K562 (cell line): ENCODE data around the gene PCID2. TPM values are rescaled to one million over a fixed set of nuclear protein-coding genes. Genes with fewer than 3 reads are reported as not detected.
A peak's percentile ranks its signal among the peaks of the same experiment; 100 is the strongest.

Experiments used
- ATAC-seq: fragments of 200-7000 bp; cut with Tn5 transposase; 3 replicates; pipeline ENCODE4 v1.9.1; 2020; ENCODE audit warnings: moderate library complexity
- BruUV-seq: library from RNA; stranded (reverse); fragments of 400-500 nt; replicated peaks from 2 replicates; lab custom pipeline; 2021; lab: Mats Ljungman, UMichigan
- CTCF ChIA-PET: fragments of 300-600 bp; formaldehyde crosslinking; extraction: SDS; loops from one replicate; lab custom pipeline; 2021; ENCODE audit warnings: low intra/inter-chr PET ratio; lab: Yijun Ruan, JAX
- POLR2A ChIA-PET: fragments of 300-600, 350-650 bp; sonication (Branson Sonifier 250); formaldehyde crosslinking; extraction: SDS; loops from one replicate; lab custom pipeline; 2021; ENCODE audit warnings: antibody characterized with exemption, inconsistent platforms; lab: Yijun Ruan, JAX
- DNase-seq, 4 experiments: peaks; one replicate each; pipeline versions ENCODE4 v3.0.0 to v3.0.0-alpha.2; 2011 to 2018; ENCODE audit warnings: low spot score in 3 of 4, mixed read lengths in 3 of 4; ENCODE audit errors: extremely low read depth in 1 of 4
- FAIRE-seq: peaks from 2 replicates; lab custom pipeline; 2011; peaks lifted over from hg19 to GRCh38; lab: Jason Lieb, UNC
- H2AFZ ChIP-seq: 2 replicates; pipeline ENCODE4 v1.6.0; 2011; ENCODE audit warnings: low read depth, low read length, control low read depth, inconsistent platforms
- H3K27ac ChIP-seq: fragments of 200-600 bp; 3 replicates; pipeline ENCODE4 v1.8.0; 2011; ENCODE audit warnings: low read depth, mild to moderate bottlenecking, control low read depth, inconsistent platforms, low read length, moderate library complexity, mixed read lengths; ENCODE audit errors: extremely low read depth
- H3K27me3 ChIP-seq, 2 experiments: fragments of 300-600 bp in 1 of 2; 2 replicates in 1 of 2; 3 replicates in 1 of 2; pipeline versions ENCODE4 v1.6.0 to v1.8.0; 2011; ENCODE audit warnings: inconsistent platforms in 2 of 2, low read length in 2 of 2, mild to moderate bottlenecking in 1 of 2, mixed read lengths in 1 of 2, moderate library complexity in 1 of 2; ENCODE audit not compliant: control insufficient read depth in 2 of 2, insufficient read depth in 2 of 2
- H3K36me3 ChIP-seq: fragments of 300-600 bp; 3 replicates; pipeline ENCODE4 v1.8.0; 2011; ENCODE audit warnings: mild to moderate bottlenecking, low read length, inconsistent platforms; ENCODE audit not compliant: control insufficient read depth, insufficient read depth
- H3K4me1 ChIP-seq, 2 experiments: fragments of 200-600 bp in 1 of 2; replicated peaks in 1 of 2; 2 replicates in 1 of 2; 3 replicates in 1 of 2; pipeline versions ENCODE4 v1.5.1 to v1.8.0; 2011; ENCODE audit warnings: inconsistent platforms in 2 of 2, low read length in 2 of 2, mild to moderate bottlenecking in 1 of 2, mixed read lengths in 1 of 2, moderate library complexity in 1 of 2; ENCODE audit not compliant: control insufficient read depth in 2 of 2, insufficient read depth in 2 of 2
- H3K4me2 ChIP-seq: 2 replicates; pipeline ENCODE4 v1.6.1; 2011; ENCODE audit warnings: low read length, control low read depth, inconsistent platforms, mixed read lengths; ENCODE audit not compliant: insufficient read depth
- H3K4me3 ChIP-seq: fragments of 200-600 bp; sonication (generic), shearing (Covaris generic); 2 replicates; pipeline ENCODE4 v1.5.1; 2016; ENCODE audit warnings: control low read depth, inconsistent platforms
- H3K79me2 ChIP-seq: fragments of 200-600 bp; 3 replicates; pipeline ENCODE4 v1.8.0; 2011; ENCODE audit warnings: low read length, inconsistent platforms; ENCODE audit not compliant: control insufficient read depth, insufficient read depth
- H3K9ac ChIP-seq, 2 experiments: 2 replicates each; pipeline versions ENCODE4 v1.6.0 to v1.6.1; 2011; ENCODE audit warnings: low read depth in 2 of 2, low read length in 2 of 2, control low read depth in 1 of 2, inconsistent platforms in 1 of 2, mild to moderate bottlenecking in 1 of 2, mixed read lengths in 1 of 2; ENCODE audit not compliant: insufficient read depth in 1 of 2
- H3K9me1 ChIP-seq: one replicate; pipeline ENCODE4 v1.6.0; 2011; ENCODE audit warnings: inconsistent platforms, mild to moderate bottlenecking, low read length, moderate library complexity; ENCODE audit not compliant: control insufficient read depth, insufficient read depth
- H3K9me3 ChIP-seq: replicated peaks from 2 replicates; pipeline ENCODE4 v1.5.1; 2011; ENCODE audit warnings: low read depth, low read length, inconsistent platforms; ENCODE audit not compliant: control insufficient read depth, insufficient read depth
- H4K20me1 ChIP-seq: replicated peaks from 2 replicates; pipeline ENCODE4 v1.6.1; 2011; ENCODE audit warnings: low read length, inconsistent platforms, mixed read lengths; ENCODE audit not compliant: control insufficient read depth, insufficient read depth
- FOXK1 ChIP-seq: sonication (generic); formaldehyde crosslinking; IDR thresholded peaks from 2 replicates; pipeline ENCODE4 v1.8.0; 2022; ENCODE audit warnings: missing genetic modification reagents, mild to moderate bottlenecking, borderline replicate concordance
- GMEB1 ChIP-seq: fragments of 250-450 bp; sonication (Bioruptor Pico); IDR thresholded peaks from 2 replicates; pipeline ENCODE4 v1.4.0; 2020; ENCODE audit warnings: mild to moderate bottlenecking
- OTX1 ChIP-seq: fragments of 450-650 bp; formaldehyde crosslinking; IDR thresholded peaks from 2 replicates; pipeline ENCODE4 v1.4.0; 2022; ENCODE audit warnings: mild to moderate bottlenecking
- POLR2G ChIP-seq: fragments of 200-400 bp; formaldehyde crosslinking; IDR thresholded peaks from 2 replicates; pipeline ENCODE4 v1.6.1; 2017; ENCODE audit warnings: low read depth, mild to moderate bottlenecking, antibody characterized with exemption, low read length, moderate library complexity
- SP2 ChIP-seq: IDR thresholded peaks from 2 replicates; pipeline ENCODE4 v1.6.1; 2011; ENCODE audit warnings: mild to moderate bottlenecking, low read depth, low read length, moderate library complexity; ENCODE audit not compliant: poor library complexity, severe bottlenecking; ENCODE audit errors: extremely low read depth
- STAT6 ChIP-seq: sonication (generic); formaldehyde crosslinking; IDR thresholded peaks from 2 replicates; pipeline ENCODE4 v1.8.1; 2023; ENCODE audit warnings: mild to moderate bottlenecking, missing genetic modification reagents
- WGBS: fragments of 100-300 bp; shearing (Covaris generic); methylation state at CpG from one replicate; pipeline ENCODE4 v1.1.6; 2016; ENCODE audit warnings: low coverage, mixed read lengths; ENCODE audit not compliant: insufficient coverage; ENCODE audit errors: missing lambda C conversion rate; 5-methylcytosine and 5-hydroxymethylcytosine counted together
- in situ Hi-C: fragments of 300-500 bp; cut with MboI; formaldehyde crosslinking; loops from 4 replicates; pipeline ENCODE4 v1.15.0; 2018; ENCODE audit warnings: inconsistent platforms, mixed read lengths
- intact Hi-C: fragments of 100-400 bp; cut with micrococcal nuclease; formaldehyde crosslinking; loops from 2 replicates; pipeline ENCODE4 v1.14.2; 2022
- polyA plus RNA-seq, 8 experiments: library from polyadenylated mRNA; depleted of rRNA in 4 of 8; stranded (reverse) in 5 of 8; unstranded in 3 of 8; fragments of >200 nt; fragmentation: Nextera tagmentation in 2 of 8; fragmentation: Illumina TruSeq in 1 of 8; extraction: Ambion mirVana in 2 of 8; extraction: Trizol in 1 of 8; gene quantifications; 2 replicates each; pipeline versions ENCODE4 v1.2.1 to v1.2.3, GENCODE V29; 2011 to 2014; ENCODE audit warnings: inconsistent platforms in 1 of 8, missing spikeins in 1 of 8
- total RNA-seq, 7 experiments: library from RNA; depleted of rRNA in 6 of 7; stranded (reverse); fragments of >200 nt in 6 of 7; fragmentation: Illumina TruSeq in 2 of 7; extraction: Trizol in 2 of 7; gene quantifications; 2 replicates each; pipeline versions ENCODE4 v1.2.1 to v1.2.3, GENCODE V29; 2011 to 2021; ENCODE audit warnings: low replicate concordance in 1 of 7
- TF ChIP-seq, protein P1 (sequence below): sonication (generic); formaldehyde crosslinking; IDR thresholded peaks from 2 replicates; pipeline ENCODE4 v1.8.1; 2023; ENCODE audit warnings: mild to moderate bottlenecking, missing genetic modification reagents

Gene PCID2
- total and polyA plus RNA-seq, 9 of the 15 experiments (the other 6 are each of a cell fraction or from before 2014, with no cell fraction given): 39.6 to 117 (median 59.6) TPM

DNA sequence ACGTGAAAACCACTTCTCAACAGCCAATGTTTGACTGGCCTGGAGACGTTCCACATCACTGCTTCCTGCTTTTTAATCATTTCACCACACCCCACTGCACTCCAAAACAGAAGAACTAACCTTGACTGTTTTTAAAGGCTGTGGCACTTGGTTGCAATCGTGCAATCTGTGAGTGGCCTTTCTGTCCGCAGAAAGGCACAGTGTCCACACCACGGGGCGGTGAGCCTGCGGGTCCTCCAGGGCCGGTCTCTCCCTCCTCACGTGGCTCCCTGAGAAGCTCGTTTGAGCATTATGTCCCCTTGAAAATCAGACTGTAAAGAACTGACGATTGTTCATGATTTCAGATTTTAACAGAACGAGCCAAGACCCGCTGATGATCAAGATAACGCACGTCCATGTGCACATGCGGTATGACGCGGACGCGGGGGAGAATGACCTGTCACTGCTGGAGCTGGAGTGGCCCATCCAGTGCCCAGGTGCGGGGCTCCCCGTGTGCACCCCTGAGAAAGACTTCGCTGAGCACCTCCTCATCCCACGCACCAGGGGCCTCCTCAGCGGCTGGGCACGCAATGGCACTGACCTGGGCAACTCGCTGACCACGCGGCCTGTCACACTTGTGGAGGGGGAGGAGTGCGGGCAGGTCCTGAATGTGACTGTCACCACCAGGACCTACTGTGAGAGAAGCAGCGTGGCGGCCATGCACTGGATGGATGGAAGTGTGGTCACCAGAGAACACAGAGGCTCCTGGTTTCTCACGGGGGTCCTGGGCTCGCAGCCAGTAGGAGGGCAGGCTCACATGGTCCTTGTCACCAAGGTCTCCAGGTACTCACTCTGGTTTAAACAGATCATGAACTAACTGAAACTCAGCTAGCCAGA lies 37.0 kb downstream of the PCID2 start:
- POLR2A ChIA-PET: no interaction called here
- no peak for FAIRE-seq
- no peak overlapping the region for H3K9ac ChIP-seq
- no peaks in the 10 kb centered on the region for H3K27me3 ChIP-seq
- no peaks in the 10 kb centered on the region for H3K79me2 ChIP-seq
- WGBS: 87% methylated on average over 18 of the region's 34 CpGs
- H3K27ac ChIP-seq: no peak overlapping the region
- peaks cover 33% of the 10 kb centered on the region for H3K36me3 ChIP-seq
- in situ Hi-C loops: no loop called here
- no peak overlapping the region for H3K4me2 ChIP-seq
- no peak for ATAC-seq
- H4K20me1 ChIP-seq: no peaks in the 10 kb centered on the region; the same call in 1 of the 2 replicates
- DNase-seq: no peak
- no peaks in the 10 kb centered on the region for H3K9me1 ChIP-seq
- no peaks in the 10 kb centered on the region for H3K9me3 ChIP-seq
- no peak for TF ChIP-seq FOXK1
- TF ChIP-seq POLR2G: peak; percentile 35; the same call in 1 of the 2 replicates
- TF ChIP-seq OTX1 (CRISPR knock-in tag): no peak
- no peak for TF ChIP-seq SP2
- TF ChIP-seq, protein P1, sequence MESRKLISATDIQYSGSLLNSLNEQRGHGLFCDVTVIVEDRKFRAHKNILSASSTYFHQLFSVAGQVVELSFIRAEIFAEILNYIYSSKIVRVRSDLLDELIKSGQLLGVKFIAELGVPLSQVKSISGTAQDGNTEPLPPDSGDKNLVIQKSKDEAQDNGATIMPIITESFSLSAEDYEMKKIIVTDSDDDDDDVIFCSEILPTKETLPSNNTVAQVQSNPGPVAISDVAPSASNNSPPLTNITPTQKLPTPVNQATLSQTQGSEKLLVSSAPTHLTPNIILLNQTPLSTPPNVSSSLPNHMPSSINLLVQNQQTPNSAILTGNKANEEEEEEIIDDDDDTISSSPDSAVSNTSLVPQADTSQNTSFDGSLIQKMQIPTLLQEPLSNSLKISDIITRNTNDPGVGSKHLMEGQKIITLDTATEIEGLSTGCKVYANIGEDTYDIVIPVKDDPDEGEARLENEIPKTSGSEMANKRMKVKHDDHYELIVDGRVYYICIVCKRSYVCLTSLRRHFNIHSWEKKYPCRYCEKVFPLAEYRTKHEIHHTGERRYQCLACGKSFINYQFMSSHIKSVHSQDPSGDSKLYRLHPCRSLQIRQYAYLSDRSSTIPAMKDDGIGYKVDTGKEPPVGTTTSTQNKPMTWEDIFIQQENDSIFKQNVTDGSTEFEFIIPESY (CRISPR knock-in tag): 0 out of 2 replicates have a peak, but pooled peaks have one; percentile 46
- TF ChIP-seq GMEB1 (CRISPR knock-in tag): no peak
- no peak for TF ChIP-seq STAT6 (CRISPR knock-in tag)
- H3K4me3 ChIP-seq: no peak overlapping the region
- BruUV-seq: no TSS peak
- no peak overlapping the region for H2AFZ ChIP-seq
- CTCF ChIA-PET: no interaction called here
- intact Hi-C loops: no loop called here
- peaks cover 0 to 9% of the 10 kb centered on the region in 2 experiments; a peak in 2 of 5 replicates for H3K4me1 ChIP-seq
